HCT116 (cell line): Measurements from ENCODE around the gene DUSP2. TPM values are rescaled to one million over a fixed set of nuclear protein-coding genes. Genes with fewer than 3 reads are reported as not detected.

ENCODE experiments used
- ATAC-seq: fragments of 200-7000 bp; cut with Tn5 transposase; 2 replicates; pipeline ENCODE4 v1.9.1; 2020; ENCODE audit warnings: mild to moderate bottlenecking, moderate library complexity
- BruUV-seq: library from RNA; stranded (reverse); fragments of 400-500 nt; replicated peaks from 2 replicates; lab custom pipeline; 2021; lab: Mats Ljungman, UMichigan
- CTCF ChIA-PET: fragments of 300-600 bp; sonication (Branson Sonifier 250); formaldehyde crosslinking; loops from one replicate; lab custom pipeline; 2021; ENCODE audit warnings: antibody characterized with exemption; lab: Charles Lee
- POLR2A ChIA-PET: fragments of 300-600, 350-600 bp; sonication (Branson Sonifier 250); formaldehyde crosslinking; loops from one replicate; lab custom pipeline; 2021; ENCODE audit warnings: antibody characterized with exemption; lab: Charles Lee
- RAD21 ChIA-PET, 2 experiments: fragments of 300-600 bp; sonication (Branson Sonifier 250); formaldehyde crosslinking; loops; one replicate each; lab custom pipeline; 2023; ENCODE audit warnings: low total read pairs in 2 of 2; ENCODE audit not compliant: uncharacterized antibody in 2 of 2, unreplicated experiment in 2 of 2, low non-redundant PET in 1 of 2; lab: Charles Lee
- DNase-seq: peaks from one replicate; pipeline ENCODE4 v3.0.0-alpha.2; 2010; ENCODE audit warnings: low read depth, low spot score
- H2AFZ ChIP-seq: fragments of 200-600 bp; shearing (Covaris generic), sonication (generic); 2 replicates; pipeline ENCODE4 v1.6.1; 2017; ENCODE audit warnings: low read depth, mixed run types, mixed read lengths, antibody characterized with exemption, low read length; ENCODE audit not compliant: poor library complexity, severe bottlenecking
- H3K27ac ChIP-seq: 2 replicates; pipeline ENCODE4 v1.5.1; 2012; ENCODE audit warnings: low read depth, low read length
- H3K27me3 ChIP-seq: fragments of 200-600 bp; sonication (generic); 2 replicates; pipeline ENCODE4 v1.6.1; 2016; ENCODE audit warnings: mixed run types, low read length, mixed read lengths; ENCODE audit not compliant: insufficient read depth
- H3K36me3 ChIP-seq, 2 experiments: fragments of 200-500 bp in 1 of 2; fragments of 200-600 bp in 1 of 2; sonication (Bioruptor generic) in 1 of 2; sonication (generic) in 1 of 2; 2 replicates each; pipeline versions ENCODE4 v1.5.1 to v1.6.1; 2014 to 2016; ENCODE audit warnings: low read length in 2 of 2, inconsistent platforms in 1 of 2, mixed read lengths in 1 of 2, mixed run types in 1 of 2; ENCODE audit not compliant: insufficient read depth in 2 of 2, control insufficient read depth in 1 of 2
- H3K4me1 ChIP-seq, 2 experiments: fragments of 200-600 bp in 1 of 2; sonication (generic) in 1 of 2; 2 replicates each; pipeline versions ENCODE4 v1.5.1 to v1.6.1; 2012 to 2017; ENCODE audit warnings: low read length in 2 of 2, inconsistent platforms in 1 of 2, mild to moderate bottlenecking in 1 of 2, mixed read lengths in 1 of 2, mixed run types in 1 of 2, moderate library complexity in 1 of 2; ENCODE audit not compliant: insufficient read depth in 2 of 2, control insufficient read depth in 1 of 2
- H3K4me2 ChIP-seq: fragments of 200-600 bp; sonication (generic); 2 replicates; pipeline ENCODE4 v1.6.1; 2017; ENCODE audit warnings: mixed run types, low read length, mixed read lengths
- H3K4me3 ChIP-seq, 2 experiments: fragments of 200-600 bp in 1 of 2; sonication (generic) in 1 of 2; replicated peaks in 1 of 2; 2 replicates each; pipeline ENCODE4 v1.5.1; 2011 to 2016; ENCODE audit warnings: low read length in 2 of 2, control low read depth in 1 of 2, low read depth in 1 of 2, mild to moderate bottlenecking in 1 of 2, mixed read lengths in 1 of 2, mixed run types in 1 of 2
- H3K79me2 ChIP-seq: fragments of 200-600 bp; sonication (generic); 2 replicates; pipeline ENCODE4 v1.6.1; 2017; ENCODE audit warnings: mild to moderate bottlenecking, mixed run types, low read length, moderate library complexity, mixed read lengths; ENCODE audit not compliant: insufficient read depth
- H3K9ac ChIP-seq: fragments of 200-600 bp; sonication (generic); 2 replicates; pipeline ENCODE4 v1.6.1; 2016; ENCODE audit warnings: low read length, mixed read lengths
- H3K9me2 ChIP-seq: fragments of 200-600 bp; sonication (generic), shearing (Covaris generic); 2 replicates; pipeline ENCODE4 v1.6.1; 2017; ENCODE audit warnings: mixed run types, mild to moderate bottlenecking, moderate library complexity; ENCODE audit not compliant: insufficient read depth
- H3K9me3 ChIP-seq, 2 experiments: fragments of 200-500 bp in 1 of 2; fragments of 200-600 bp in 1 of 2; sonication (Bioruptor generic) in 1 of 2; sonication (generic) in 1 of 2; 2 replicates each; pipeline ENCODE4 v1.6.1; 2014 to 2017; ENCODE audit warnings: low read length in 2 of 2, mixed read lengths in 2 of 2, inconsistent platforms in 1 of 2, low read depth in 1 of 2, mild to moderate bottlenecking in 1 of 2, mixed run types in 1 of 2, moderate library complexity in 1 of 2; ENCODE audit not compliant: control insufficient read depth in 1 of 2, insufficient read depth in 1 of 2
- H4K20me1 ChIP-seq: fragments of 200-600 bp; sonication (generic), shearing (Covaris generic); 2 replicates; pipeline ENCODE4 v1.6.1; 2017; ENCODE audit warnings: mixed run types, mild to moderate bottlenecking, moderate library complexity; ENCODE audit not compliant: insufficient read depth
- CBX3 ChIP-seq: IDR thresholded peaks from 2 replicates; pipeline ENCODE4 v1.6.1; 2012; ENCODE audit warnings: low read depth
- CEBPB ChIP-seq: IDR thresholded peaks from 2 replicates; pipeline ENCODE4 v1.6.1; 2012; ENCODE audit warnings: low read depth
- EGR1 ChIP-seq: IDR thresholded peaks from 2 replicates; pipeline ENCODE4 v1.6.1; 2012; ENCODE audit warnings: low read depth
- JUND ChIP-seq: IDR thresholded peaks from 2 replicates; pipeline ENCODE4 v1.6.1; 2012
- TCF7L2 ChIP-seq: IDR thresholded peaks from 2 replicates; pipeline ENCODE4 v1.7.0; 2011; ENCODE audit warnings: borderline replicate concordance, inconsistent platforms; ENCODE audit not compliant: insufficient read depth, insufficient read length; ENCODE audit errors: extremely low read depth
- YY1 ChIP-seq: IDR thresholded peaks from 2 replicates; pipeline ENCODE4 v1.6.1; 2011; ENCODE audit warnings: low read length, low read depth, moderate library complexity, mild to moderate bottlenecking; ENCODE audit not compliant: insufficient replicate concordance; ENCODE audit errors: extremely low read depth
- intact Hi-C: fragments of 100-400 bp; cut with micrococcal nuclease; formaldehyde crosslinking; loops from 2 replicates; pipeline ENCODE4 v1.10.0; 2022
- total RNA-seq: library from RNA; stranded (reverse); gene quantifications from one replicate; pipeline ENCODE4 v1.2.1, GENCODE V29; 2021; ENCODE audit not compliant: unreplicated experiment

Gene DUSP2
- total RNA-seq, 1 experiment from 2014 or later, result 24.5 TPM

DNA sequence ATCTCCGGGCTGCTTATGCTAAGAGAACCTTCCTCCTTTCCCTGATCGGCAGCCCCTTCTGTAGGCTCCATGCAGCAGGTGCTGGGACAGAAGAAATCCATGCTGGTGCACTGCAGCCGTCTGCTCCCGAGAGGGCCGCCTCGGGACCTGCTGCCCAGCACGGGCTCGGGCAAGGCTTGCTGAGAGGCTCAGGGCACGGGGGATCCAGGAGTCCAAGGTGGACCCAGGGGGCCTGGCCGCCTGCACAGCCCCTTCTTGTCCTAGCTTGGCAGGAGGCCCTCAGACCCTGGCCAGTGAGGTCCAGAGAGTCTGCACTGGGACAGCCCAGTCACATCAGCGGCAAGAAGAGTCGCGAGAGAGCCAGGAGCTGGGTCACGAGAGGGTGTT lies 13.3 kb upstream of the DUSP2 start:
- Histone ChIP-seq H4K20me1 (no peaks in the 10 kb centered on the region), H3K4me2 (no peak overlapping the region), H3K27me3 (no peaks in the 10 kb centered on the region)
- no peak for TF ChIP-seq EGR1
- TF ChIP-seq, all 23 proteins: peak for 0
- H2AFZ ChIP-seq, result no peak overlapping the region
- no peaks in the 10 kb centered on the region for H3K9me3 ChIP-seq
- no peak overlapping the region for H3K9ac ChIP-seq
- H3K79me2 ChIP-seq, result no peaks in the 10 kb centered on the region
- BruUV-seq, result no TSS peak
- RAD21 ChIA-PET, result no interaction called here
- POLR2A ChIA-PET, result no interaction called here
- DNase-seq (no peak), ATAC-seq (no peak)
- H3K9me2 ChIP-seq, result no peaks in the 10 kb centered on the region
- CTCF ChIA-PET, result no interaction called here
- no peaks in the 10 kb centered on the region for H3K36me3 ChIP-seq
- intact Hi-C loops, result no loop called here
- H3K4me1 ChIP-seq, result no peaks in the 10 kb centered on the region
- no peak overlapping the region for H3K27ac ChIP-seq
- no peak overlapping the region for H3K4me3 ChIP-seq

DNA sequence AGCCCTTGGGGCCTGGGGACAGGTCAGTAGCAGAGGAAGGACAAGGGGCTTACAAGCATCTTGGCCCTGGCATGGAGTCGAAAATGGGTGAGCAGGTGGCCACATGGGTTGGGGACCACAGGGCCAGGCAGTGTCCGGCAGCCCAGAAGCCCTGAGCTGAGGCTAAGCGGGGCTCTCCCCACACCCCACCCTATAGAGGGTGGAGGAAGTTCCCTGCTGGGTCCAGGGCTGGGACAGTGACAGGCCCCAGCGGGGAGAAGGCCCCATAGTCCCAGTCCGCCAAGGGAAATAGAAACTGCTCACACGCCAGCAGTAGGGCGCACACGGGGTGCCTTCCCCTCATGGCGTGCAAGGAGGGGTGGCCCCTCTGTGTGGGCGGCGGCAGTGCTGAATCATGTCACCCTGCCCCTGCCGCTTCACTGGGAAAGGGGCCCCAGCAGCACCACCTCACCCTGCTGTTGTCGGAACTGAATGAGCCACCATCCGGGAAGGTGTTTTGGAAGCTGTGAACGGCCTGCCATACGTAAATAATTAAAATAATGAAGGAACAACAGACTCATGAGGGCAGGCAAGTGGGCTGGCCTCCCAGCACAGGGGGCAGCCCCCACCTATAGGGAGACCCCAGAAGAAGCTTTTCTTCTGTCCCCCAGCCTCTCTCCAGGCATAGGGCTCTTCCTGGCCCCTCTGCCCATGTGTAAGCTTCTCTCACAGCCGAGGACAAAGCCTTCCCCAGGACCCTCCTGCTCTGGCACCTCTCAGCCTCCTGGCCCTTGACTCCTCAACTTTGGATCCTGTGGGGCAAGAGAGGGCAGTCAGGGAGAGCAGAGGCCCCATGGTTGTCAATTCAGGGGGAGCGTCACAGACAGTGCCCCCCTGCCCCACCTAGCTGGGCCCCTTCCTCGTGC lies 12.7 kb upstream of the DUSP2 start:
- H3K9me3 ChIP-seq, result no peaks in the 10 kb centered on the region
- BruUV-seq, result no TSS peak
- ATAC-seq (no peak), DNase-seq (no peak)
- POLR2A ChIA-PET, result no interaction called here
- TF ChIP-seq CEBPB (no peak), CBX3 (no peak), JUND (no peak), YY1 (no peak), TCF7L2 (no peak)
- H3K4me3 ChIP-seq, result no peak overlapping the region
- no peaks in the 10 kb centered on the region for H3K9me2 ChIP-seq
- RAD21 ChIA-PET, result no interaction called here
- no peak overlapping the region for H3K9ac ChIP-seq
- no peaks in the 10 kb centered on the region for H3K27me3 ChIP-seq
- intact Hi-C loops, result no loop called here
- H3K27ac ChIP-seq, result no peak overlapping the region
- no peak overlapping the region for H3K4me2 ChIP-seq
- H4K20me1 ChIP-seq, result no peaks in the 10 kb centered on the region
- H2AFZ ChIP-seq, result no peak overlapping the region
- H3K4me1 ChIP-seq, result no peaks in the 10 kb centered on the region
- H3K79me2 ChIP-seq, result no peaks in the 10 kb centered on the region
- CTCF ChIA-PET, result no interaction called here
- H3K36me3 ChIP-seq, result no peaks in the 10 kb centered on the region
